ENCODE data around the gene KRTAP5-11.

Gene KRTAP5-11

DNA sequence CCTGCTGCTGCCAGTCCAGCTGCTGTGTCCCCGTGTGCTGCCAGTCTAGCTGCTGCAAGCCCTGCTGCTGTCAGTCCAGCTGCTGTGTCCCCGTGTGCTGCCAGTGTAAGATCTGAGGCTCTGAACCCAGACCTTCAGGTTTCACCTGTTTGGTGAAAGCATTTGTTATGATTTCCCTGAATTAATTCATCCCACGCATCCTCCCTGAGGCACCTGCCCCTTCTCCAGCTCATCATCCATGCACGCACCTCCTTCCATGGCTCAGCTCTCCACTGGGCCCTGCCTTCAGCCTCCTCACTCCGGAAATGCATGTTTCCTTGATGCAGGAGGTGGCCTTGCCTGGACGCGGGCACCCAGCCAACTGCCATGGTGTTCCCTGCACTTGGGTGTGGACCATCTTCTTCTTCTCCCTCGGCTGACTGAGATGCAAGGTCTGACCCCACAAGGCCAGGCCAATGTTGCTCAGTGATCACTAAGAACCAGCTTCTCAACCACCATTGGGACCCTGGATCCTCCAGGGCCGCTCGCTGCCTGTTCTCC lies 16.5 kb downstream of the KRTAP5-11 start:
- TF ChIP-seq CTCF (IDR thresholded peaks at IDR 0.05; ENCODE audit: low read depth, low read length, missing control alignments) = no peak
- no peak overlapping the region for H3K4me3 ChIP-seq (replicated peaks; ENCODE audit: low read depth, low read length)
- DNase-seq (ENCODE audit: extremely low read depth, low read depth) = no peak

DNA sequence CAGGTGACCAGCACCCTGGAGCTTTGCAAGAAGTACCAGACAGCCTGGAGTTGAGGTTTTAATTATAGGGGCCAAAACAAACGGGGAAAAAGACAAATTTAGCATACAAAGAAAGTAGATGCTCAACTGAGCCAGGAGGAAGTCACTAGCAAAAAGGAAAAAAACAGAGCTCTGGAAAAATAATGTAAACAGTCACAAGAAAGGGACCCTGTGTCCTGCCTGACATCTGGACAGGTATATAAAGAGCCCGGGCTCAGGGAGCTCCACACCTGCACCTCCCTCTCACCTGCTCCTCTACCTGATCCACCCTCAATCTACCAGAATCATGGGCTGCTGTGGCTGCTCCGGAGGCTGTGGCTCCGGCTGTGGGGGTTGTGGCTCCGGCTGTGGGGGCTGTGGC lies 17.4 kb downstream of the KRTAP5-11 start, which contains the start of gene KRTAP5-10:
TSS of gene KRTAP5-10 (plus strand) at position 301 of the 400 bp plus-strand sequence. CDS start at position 326, 25 bp downstream.
- TF ChIP-seq CTCF (IDR thresholded peaks at IDR 0.05; ENCODE audit: low read depth, low read length, missing control alignments) = no peak
- H3K4me3 ChIP-seq (replicated peaks; ENCODE audit: low read depth, low read length) = no peak within 1 kb of the TSS
- no peak for DNase-seq (ENCODE audit: extremely low read depth, low read depth)

- DNase-seq (ENCODE audit: extremely low read depth, low read depth) = no peak
- TF ChIP-seq CTCF (IDR thresholded peaks at IDR 0.05; ENCODE audit: low read depth, low read length, missing control alignments) = no peak
- H3K4me3 ChIP-seq (replicated peaks; ENCODE audit: low read depth, low read length) = no peak overlapping the region
These were observed 18.2 kb downstream of the KRTAP5-11 start for GRCh38 chr11:71564430-71564829.

- no peak for DNase-seq (ENCODE audit: extremely low read depth, low read depth)
These were observed 19.3 kb downstream of the KRTAP5-11 start for GRCh38 chr11:71563406-71563805.

GRCh38 chr11:71562120-71562519 lies 20.6 kb downstream of the KRTAP5-11 start:
- DNase-seq (ENCODE audit: extremely low read depth, low read depth) = no peak
- TF ChIP-seq CTCF (IDR thresholded peaks at IDR 0.05; ENCODE audit: low read depth, low read length, missing control alignments) = no peak
- no peak overlapping the region for H3K4me3 ChIP-seq (replicated peaks; ENCODE audit: low read depth, low read length)

More at GRCh38 chr11:71563406-71563805, 19.3 kb downstream of the KRTAP5-11 start:
- no peak overlapping the region for H3K4me3 ChIP-seq (replicated peaks; ENCODE audit: low read depth, low read length)
- TF ChIP-seq CTCF (IDR thresholded peaks at IDR 0.05; ENCODE audit: low read depth, low read length, missing control alignments) = peak; percentile 38

- TF ChIP-seq CTCF (IDR thresholded peaks at IDR 0.05; ENCODE audit: low read depth, low read length, missing control alignments) = no peak
- DNase-seq (ENCODE audit: extremely low read depth, low read depth) = no peak
- no peak overlapping the region for H3K4me3 ChIP-seq (replicated peaks; ENCODE audit: low read depth, low read length)
These were observed 23.7 kb downstream of the KRTAP5-11 start for GRCh38 chr11:71558996-71559395.

DNA sequence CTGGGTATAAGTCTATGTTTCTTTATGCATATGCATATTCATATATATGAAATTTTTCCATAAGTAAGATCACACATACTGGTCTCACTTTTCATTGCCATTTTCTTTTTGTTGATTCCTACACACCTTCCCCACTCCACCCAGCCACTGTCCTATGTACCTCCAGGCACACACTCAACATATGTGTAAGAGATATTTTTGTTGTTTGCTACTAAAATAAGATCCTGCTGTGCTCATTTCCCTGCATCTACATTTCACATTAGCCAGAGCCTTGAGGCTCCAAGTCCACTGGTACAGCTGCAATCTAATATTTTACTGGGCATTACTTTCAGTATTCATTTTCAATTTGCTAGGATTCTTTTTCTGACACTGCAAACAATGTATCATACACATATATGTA lies 25.4 kb downstream of the KRTAP5-11 start:
- no peak for DNase-seq (ENCODE audit: extremely low read depth, low read depth)
- H3K4me3 ChIP-seq (replicated peaks; ENCODE audit: low read depth, low read length) = no peak overlapping the region
- no peak for TF ChIP-seq CTCF (IDR thresholded peaks at IDR 0.05; ENCODE audit: low read depth, low read length, missing control alignments)
